Stimulated activated CD8-positive, alpha-beta memory T cell treated with anti-CD3 and anti-CD28 coated beads, Interleukin-7, amount 100 ng/mL, for 4 hours (primary cell): ENCODE results near the gene PER2.
A peak's percentile ranks its signal among the peaks of the same experiment; 100 is the strongest.
"Not testable (repeated sequence)": the region's sequence is repeated elsewhere in the genome, so short reads cannot be mapped to it uniquely, and the experiment has no call there.

Experiments used
- DNase-seq, 2 donors: peaks; one replicate each; pipeline ENCODE4 v3.0.0-alpha.2; 2020; ENCODE audit warnings: low read depth in 2 of 2

Gene PER2

GRCh38 chr2:238286987-238287736 lies 1.2 kb downstream of the PER2 start:
- peak in 1 of 2 donors; percentile 23 for DNase-seq

GRCh38 chr2:238286551-238286950 lies 1.9 kb downstream of the PER2 start:
- no peak for DNase-seq

- no peak for DNase-seq
Measured at GRCh38 chr2:238286095-238286494, 2.3 kb downstream of the PER2 start.

- DNase-seq, result no peak
Measured at GRCh38 chr2:238285653-238286082, 2.7 kb downstream of the PER2 start.

- DNase-seq, result no peak
Measured at GRCh38 chr2:238284802-238285515, 3.5 kb downstream of the PER2 start.

- DNase-seq, result no peak
Measured at GRCh38 chr2:238282861-238283738, 5.3 kb downstream of the PER2 start.

- no peak for DNase-seq
Measured at GRCh38 chr2:238281826-238282480, 6.5 kb downstream of the PER2 start.

GRCh38 chr2:238280083-238280825 lies 8.2 kb downstream of the PER2 start:
- no peak for DNase-seq

GRCh38 chr2:238279324-238279682 lies 9.1 kb downstream of the PER2 start:
- no peak for DNase-seq

- DNase-seq, result no peak
Measured at GRCh38 chr2:238278626-238279323, 9.6 kb downstream of the PER2 start.

- DNase-seq, result no peak
Measured at GRCh38 chr2:238277695-238278094, 10.7 kb downstream of the PER2 start.

- DNase-seq, result no peak
Measured at GRCh38 chr2:238274152-238274865, 14.1 kb downstream of the PER2 start.

- not testable (repeated sequence) for DNase-seq
Measured at GRCh38 chr2:238273433-238273832, 15.0 kb downstream of the PER2 start.

- no peak for DNase-seq
Measured at GRCh38 chr2:238272156-238272555, 16.3 kb downstream of the PER2 start.

GRCh38 chr2:238271686-238272085 lies 16.7 kb downstream of the PER2 start:
- not testable (repeated sequence) for DNase-seq

GRCh38 chr2:238271061-238271554 lies 17.3 kb downstream of the PER2 start:
- no peak for DNase-seq

GRCh38 chr2:238270606-238271005 lies 17.8 kb downstream of the PER2 start:
- no peak for DNase-seq

GRCh38 chr2:238269741-238270140 lies 18.7 kb downstream of the PER2 start:
- no peak for DNase-seq

- DNase-seq, result no peak
Measured at GRCh38 chr2:238267884-238268680, 20.3 kb downstream of the PER2 start.
